Activated CD8-positive, alpha-beta T cell treated with anti-CD3 and anti-CD28 coated beads, Interleukin-2, amount 10 ng/mL, durations not matched to agents 7 days and 5 days (primary cell): ENCODE measurements around the gene CLIC3. TPM values are rescaled to one million over a fixed set of nuclear protein-coding genes. Genes with fewer than 3 reads are reported as not detected.
A peak's percentile ranks its signal among the peaks of the same experiment; 100 is the strongest.

Source experiments
- ATAC-seq: fragments of 150-1000 bp; cut with Tn5 transposase; one replicate; pipeline ENCODE4 v1.10.0; 2021; ENCODE audit warnings: moderate library complexity
- CTCF ChIA-PET: fragments of 350-600 bp; sonication (Branson Sonifier 250); formaldehyde crosslinking; loops from one replicate; lab custom pipeline; 2021; ENCODE audit warnings: antibody characterized with exemption; lab: Charles Lee
- POLR2A ChIA-PET: fragments of 350-600 bp; sonication (Branson Sonifier 250); formaldehyde crosslinking; loops from one replicate; lab custom pipeline; 2021; ENCODE audit warnings: antibody characterized with exemption; lab: Charles Lee
- DNase-seq: peaks from one replicate; pipeline ENCODE4 v3.0.0-alpha.2; 2020
- H3K27ac Mint-ChIP-seq: one replicate; pipeline ENCODE4 v1.8.0; 2021; ENCODE audit warnings: mild to moderate bottlenecking, mixed read lengths
- H3K27me3 Mint-ChIP-seq: one replicate; pipeline ENCODE4 v1.8.0; 2021; ENCODE audit warnings: low read depth, mixed read lengths
- H3K36me3 Mint-ChIP-seq: one replicate; pipeline ENCODE4 v1.8.0; 2021; ENCODE audit warnings: low read depth, mixed read lengths
- H3K4me1 Mint-ChIP-seq: one replicate; pipeline ENCODE4 v1.8.0; 2021; ENCODE audit warnings: low read depth, mixed read lengths
- H3K4me3 Mint-ChIP-seq: one replicate; pipeline ENCODE4 v1.8.0; 2021; ENCODE audit warnings: mild to moderate bottlenecking, mixed read lengths
- H3K9me3 Mint-ChIP-seq: one replicate; pipeline ENCODE4 v1.8.0; 2022; ENCODE audit warnings: mixed read lengths; ENCODE audit not compliant: insufficient read depth
- total RNA-seq, 2 experiments: library from RNA; stranded (reverse); gene quantifications; one replicate each; pipeline ENCODE4 v1.2.3, GENCODE V29; 2021

Gene CLIC3
- total RNA-seq, 2 experiments from 2014 or later = 3.6 to 4.8 TPM

- Mint-ChIP-seq H3K4me1 (peaks cover 46% of the 10 kb centered on the region), H3K27ac (peak overlapping the region; percentile 89), H3K4me3 (peak overlapping the region; percentile 31), H3K36me3 (no peaks in the 10 kb centered on the region), H3K9me3 (no peaks in the 10 kb centered on the region), H3K27me3 (no peaks in the 10 kb centered on the region)
- ChIA-PET POLR2A (interaction anchor here (0.6 to 0.9 kb wide), 2 partner anchors 11 to 69 kb away, joined by 3 read pairs; no protein-coding TSS in a partner anchor), CTCF (interaction anchor here (1.4 to 1.5 kb wide), 2 partner anchors 12 to 75 kb away, joined by 4 read pairs; no protein-coding TSS in a partner anchor)
- DNase-seq (peak; percentile 63), ATAC-seq (peak; percentile 44)
Measured at GRCh38 chr9:136960212-136960937, 36.0 kb downstream of the CLIC3 start.

DNA sequence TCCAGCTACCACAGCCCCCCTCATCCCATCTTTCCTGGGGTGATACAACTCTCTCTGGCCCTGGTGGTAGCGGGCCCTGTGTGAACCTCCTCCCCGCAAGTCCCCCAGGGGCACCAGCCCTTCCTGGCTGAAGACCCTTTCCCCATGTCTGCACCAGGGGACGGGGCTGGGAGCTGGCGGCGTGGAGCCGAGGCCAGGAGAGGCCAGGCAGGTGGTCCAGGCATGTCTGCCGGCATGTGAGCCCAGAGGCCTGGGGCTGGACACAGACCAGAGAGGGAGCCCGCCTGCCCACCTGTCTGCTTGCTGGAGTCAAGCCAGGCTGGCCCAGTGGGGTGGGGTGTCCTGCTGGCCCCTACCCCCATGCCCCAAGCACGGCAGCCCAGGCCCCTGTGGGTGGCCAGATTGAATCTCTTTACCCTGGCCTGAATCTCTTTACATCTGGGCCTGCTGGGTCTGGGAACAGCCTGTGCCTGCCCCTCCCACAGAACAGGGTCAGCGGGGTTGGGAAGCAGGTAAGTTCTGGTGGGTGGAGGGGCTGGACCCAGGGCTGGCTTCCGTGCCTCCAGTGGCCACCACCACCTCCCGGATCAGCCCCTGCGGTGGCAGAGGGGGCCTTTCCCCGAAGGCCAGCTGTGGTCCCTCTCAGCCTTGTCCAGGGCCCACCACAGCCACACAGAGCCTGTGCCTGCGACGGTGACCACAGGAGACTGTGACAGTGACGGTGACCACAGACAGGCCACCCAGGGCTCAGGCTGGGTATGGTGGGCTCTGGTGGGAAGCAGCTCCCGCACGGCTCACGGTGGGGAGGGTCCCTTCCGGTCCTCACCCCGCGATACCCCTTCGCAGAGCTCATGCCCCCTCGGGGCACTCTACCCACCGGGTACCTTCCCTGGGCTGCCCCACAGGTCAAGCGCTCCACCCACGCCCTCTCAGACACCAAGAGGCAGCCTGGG lies 37.2 kb downstream of the CLIC3 start:
- peaks cover 36% of the 10 kb centered on the region for H3K4me1 Mint-ChIP-seq
- ATAC-seq (no peak), DNase-seq (no peak)
- H3K27ac Mint-ChIP-seq = peak overlapping the region; percentile 34
- no peaks in the 10 kb centered on the region for H3K27me3 Mint-ChIP-seq
- H3K36me3 Mint-ChIP-seq = no peaks in the 10 kb centered on the region
- ChIA-PET CTCF (interaction anchor here (1.4 to 1.5 kb wide), 2 partner anchors 11 to 76 kb away, joined by 4 read pairs; no protein-coding TSS in a partner anchor), POLR2A (interaction anchor here (0.6 to 0.9 kb wide), 2 partner anchors 12 to 71 kb away, joined by 3 read pairs; no protein-coding TSS in a partner anchor)
- no peaks in the 10 kb centered on the region for H3K9me3 Mint-ChIP-seq
- H3K4me3 Mint-ChIP-seq = no peak overlapping the region

DNA sequence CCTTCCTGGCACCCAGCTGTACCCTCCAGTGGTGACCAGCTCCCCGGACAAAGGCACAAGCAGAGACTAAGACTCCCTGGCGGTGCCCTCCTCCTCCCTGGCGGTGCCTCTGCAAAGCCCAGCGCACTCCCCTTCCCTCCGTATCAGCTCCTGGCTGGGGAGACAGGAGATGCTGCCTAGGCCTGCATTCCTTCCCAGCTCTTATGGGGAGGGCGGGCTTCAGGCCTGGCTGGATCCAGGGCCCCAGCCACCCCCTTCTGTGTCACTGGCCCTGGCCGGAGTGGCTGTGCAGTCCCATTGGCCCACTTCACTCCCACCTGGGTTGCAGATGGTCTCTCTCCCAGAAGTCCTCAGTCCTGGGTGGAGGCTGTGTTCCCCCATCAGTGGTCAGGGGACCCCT lies 37.9 kb downstream of the CLIC3 start:
- Mint-ChIP-seq H3K9me3 (no peaks in the 10 kb centered on the region), H3K36me3 (no peaks in the 10 kb centered on the region), H3K27me3 (no peaks in the 10 kb centered on the region), H3K27ac (no peak overlapping the region), H3K4me3 (no peak overlapping the region), H3K4me1 (peaks cover 35% of the 10 kb centered on the region)
- CTCF ChIA-PET = no interaction called here
- ATAC-seq (no peak), DNase-seq (no peak)
- POLR2A ChIA-PET = no interaction called here

DNA sequence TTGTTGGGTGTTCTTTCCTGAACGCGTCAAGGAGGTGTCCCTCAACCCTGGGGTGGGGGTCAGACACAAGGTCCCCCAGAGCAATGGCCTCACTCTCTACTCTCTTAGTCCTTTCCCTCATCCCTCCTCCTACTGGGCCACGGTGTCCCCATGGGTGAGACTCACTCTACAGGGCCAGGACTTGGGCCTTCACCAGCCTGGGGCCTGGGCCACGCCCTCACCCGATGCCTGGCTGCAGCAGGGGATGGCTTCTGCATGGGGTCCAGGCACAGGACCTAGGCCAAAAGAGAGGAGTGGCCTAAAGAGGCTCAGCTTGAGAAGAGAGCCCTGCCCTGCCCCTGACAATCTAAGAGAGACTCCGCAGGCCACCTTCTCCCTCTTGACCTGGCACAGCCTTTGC lies 38.5 kb downstream of the CLIC3 start:
- peak overlapping the region; percentile 30 for H3K27ac Mint-ChIP-seq
- H3K36me3 Mint-ChIP-seq = no peaks in the 10 kb centered on the region
- no peaks in the 10 kb centered on the region for H3K9me3 Mint-ChIP-seq
- H3K4me3 Mint-ChIP-seq = no peak overlapping the region
- ATAC-seq (no peak), DNase-seq (no peak)
- POLR2A ChIA-PET = no interaction called here
- peaks cover 29% of the 10 kb centered on the region for H3K4me1 Mint-ChIP-seq
- no peaks in the 10 kb centered on the region for H3K27me3 Mint-ChIP-seq
- CTCF ChIA-PET = no interaction called here

DNA sequence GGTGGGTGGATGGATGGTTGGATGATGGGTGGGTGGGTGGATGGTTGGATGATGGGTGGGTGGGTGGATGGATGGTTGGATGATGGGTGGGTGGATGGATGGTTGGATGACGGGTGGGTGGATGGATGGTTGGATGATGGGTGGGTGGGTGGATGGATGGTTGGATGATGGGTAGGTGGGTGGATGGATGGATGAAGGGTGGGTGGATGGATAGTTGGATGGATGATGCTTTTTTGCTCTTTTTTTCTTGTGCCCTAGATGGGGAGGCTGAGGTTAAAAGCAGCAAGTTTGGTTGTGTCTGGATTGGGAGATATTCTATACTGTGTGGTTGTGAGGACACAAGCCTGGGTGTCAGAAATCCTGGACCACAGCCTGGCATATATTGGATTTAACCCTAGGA lies 38.9 kb downstream of the CLIC3 start:
- no peak for ATAC-seq
- CTCF ChIA-PET = no interaction called here
- Mint-ChIP-seq H3K27ac (no peak overlapping the region), H3K36me3 (no peaks in the 10 kb centered on the region), H3K9me3 (no peaks in the 10 kb centered on the region), H3K4me3 (no peak overlapping the region), H3K27me3 (no peaks in the 10 kb centered on the region), H3K4me1 (peaks cover 25% of the 10 kb centered on the region)
- no peak for DNase-seq
- POLR2A ChIA-PET = no interaction called here

- Mint-ChIP-seq H3K27me3 (no peaks in the 10 kb centered on the region), H3K27ac (no peak overlapping the region), H3K4me1 (peaks cover 22% of the 10 kb centered on the region), H3K9me3 (no peaks in the 10 kb centered on the region), H3K36me3 (no peaks in the 10 kb centered on the region), H3K4me3 (no peak overlapping the region)
- DNase-seq (no peak), ATAC-seq (no peak)
- CTCF ChIA-PET = no interaction called here
- POLR2A ChIA-PET = no interaction called here
Measured at GRCh38 chr9:136956604-136957003, 39.8 kb downstream of the CLIC3 start.

GRCh38 chr9:136955943-136956335 lies 40.4 kb downstream of the CLIC3 start:
- Mint-ChIP-seq H3K4me3 (no peak overlapping the region), H3K27ac (no peak overlapping the region), H3K36me3 (no peaks in the 10 kb centered on the region), H3K27me3 (no peaks in the 10 kb centered on the region), H3K4me1 (peaks cover 21% of the 10 kb centered on the region), H3K9me3 (no peaks in the 10 kb centered on the region)
- ChIA-PET CTCF (no interaction called here), POLR2A (no interaction called here)
- DNase-seq = no peak
- no peak for ATAC-seq

GRCh38 chr9:136955202-136955942 lies 41.0 kb downstream of the CLIC3 start:
- no peak for ATAC-seq
- peaks cover 18% of the 10 kb centered on the region for H3K4me1 Mint-ChIP-seq
- H3K9me3 Mint-ChIP-seq = no peaks in the 10 kb centered on the region
- ChIA-PET CTCF (no interaction called here), POLR2A (no interaction called here)
- no peak for DNase-seq
- H3K27me3 Mint-ChIP-seq = no peaks in the 10 kb centered on the region
- H3K36me3 Mint-ChIP-seq = no peaks in the 10 kb centered on the region
- no peak overlapping the region for H3K27ac Mint-ChIP-seq
- H3K4me3 Mint-ChIP-seq = no peak overlapping the region

- Mint-ChIP-seq H3K27me3 (no peaks in the 10 kb centered on the region), H3K36me3 (no peaks in the 10 kb centered on the region), H3K27ac (peak overlapping the region; percentile 8), H3K4me3 (no peak overlapping the region), H3K9me3 (no peaks in the 10 kb centered on the region), H3K4me1 (peaks cover 9% of the 10 kb centered on the region)
- ChIA-PET CTCF (no interaction called here), POLR2A (no interaction called here)
- no peak for ATAC-seq
- no peak for DNase-seq
Measured at GRCh38 chr9:136954270-136955083, 41.9 kb downstream of the CLIC3 start.

DNA sequence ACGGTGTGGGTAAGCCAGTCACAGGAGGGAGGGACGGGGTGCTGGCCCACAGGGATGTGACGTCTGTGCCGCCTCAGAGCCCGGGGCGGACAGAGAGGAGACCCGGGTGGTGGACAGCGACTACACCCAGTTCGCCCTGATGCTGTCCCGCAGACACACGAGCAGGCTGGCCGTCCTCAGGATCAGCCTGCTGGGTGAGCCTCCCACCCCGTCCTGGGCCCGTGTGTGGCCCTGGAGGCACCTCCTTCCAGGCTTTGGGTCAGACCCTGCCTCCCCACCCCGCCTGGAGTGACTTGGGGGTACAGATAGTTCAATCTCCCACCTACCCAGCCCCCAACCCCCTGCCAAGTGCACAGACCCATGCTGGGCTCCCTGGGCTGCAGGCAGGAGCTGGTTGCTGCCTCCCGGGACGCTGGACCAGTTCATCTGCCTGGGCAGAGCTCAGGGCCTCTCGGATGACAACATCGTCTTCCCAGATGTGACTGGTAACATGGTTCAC lies 42.5 kb downstream of the CLIC3 start:
- CTCF ChIA-PET = no interaction called here
- ATAC-seq = no peak

More for the DNA sequence above, 42.5 kb downstream of the CLIC3 start:
- no peak for DNase-seq
- no peaks in the 10 kb centered on the region for H3K36me3 Mint-ChIP-seq
- POLR2A ChIA-PET = no interaction called here
- peaks cover 7% of the 10 kb centered on the region for H3K4me1 Mint-ChIP-seq
- H3K27me3 Mint-ChIP-seq = no peaks in the 10 kb centered on the region
- H3K27ac Mint-ChIP-seq = no peak overlapping the region
- H3K4me3 Mint-ChIP-seq = no peak overlapping the region
- no peaks in the 10 kb centered on the region for H3K9me3 Mint-ChIP-seq
